HG03442 (cell line): ENCODE measurements around the gene FZR1.
A peak's percentile ranks its signal among the peaks of the same experiment; 100 is the strongest.

ENCODE experiments used
- ATAC-seq: cut with Tn5 transposase; IDR thresholded peaks from one replicate; pipeline ENCODE4 v1.9.1; 2021; ENCODE audit warnings: mild to moderate bottlenecking, moderate library complexity; ENCODE audit not compliant: unreplicated experiment

Gene FZR1

DNA sequence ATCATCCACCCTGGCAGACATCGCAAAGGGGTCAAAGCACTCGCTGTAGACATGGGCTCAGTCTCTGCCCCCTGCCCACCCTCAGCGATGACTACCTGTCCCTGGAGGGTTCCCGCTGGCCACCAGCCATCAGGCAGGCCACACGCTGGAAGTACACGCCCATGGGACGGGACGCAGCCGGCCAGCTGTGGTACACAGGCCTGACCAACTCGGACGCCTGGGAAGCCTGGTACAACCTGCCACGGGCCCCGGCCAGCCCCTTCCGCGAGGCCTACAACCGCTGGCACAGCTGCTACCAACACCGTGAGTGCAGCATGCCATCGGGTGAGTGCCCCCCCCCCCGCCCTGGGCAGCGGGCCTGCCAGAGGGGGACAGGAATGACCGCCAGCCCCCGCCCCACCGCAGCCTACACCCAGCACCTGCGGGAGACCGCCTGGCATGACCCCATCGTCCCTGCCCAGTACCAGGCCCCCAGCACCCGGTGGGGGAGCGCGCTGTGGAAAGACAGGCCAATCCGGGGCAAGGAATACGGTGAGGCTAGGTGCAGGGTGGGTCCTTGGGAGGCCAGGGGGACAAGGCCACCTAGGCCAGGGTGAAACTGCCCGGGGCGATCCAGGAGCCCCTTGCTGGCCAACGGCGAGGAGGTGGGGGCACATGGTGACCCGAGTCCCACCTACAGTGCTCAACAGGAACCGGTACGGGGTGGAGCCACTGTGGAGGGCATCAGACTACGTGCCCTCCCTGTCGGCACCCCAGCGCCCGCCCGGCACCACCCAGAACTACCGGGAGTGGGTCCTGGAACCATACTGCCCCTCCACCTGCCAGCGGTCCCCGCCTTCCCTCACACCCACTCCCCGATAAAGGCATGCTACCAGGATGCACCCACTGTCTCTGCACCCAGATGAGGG is 37.3 kb downstream of the FZR1 start:
- ATAC-seq, result no peak

DNA sequence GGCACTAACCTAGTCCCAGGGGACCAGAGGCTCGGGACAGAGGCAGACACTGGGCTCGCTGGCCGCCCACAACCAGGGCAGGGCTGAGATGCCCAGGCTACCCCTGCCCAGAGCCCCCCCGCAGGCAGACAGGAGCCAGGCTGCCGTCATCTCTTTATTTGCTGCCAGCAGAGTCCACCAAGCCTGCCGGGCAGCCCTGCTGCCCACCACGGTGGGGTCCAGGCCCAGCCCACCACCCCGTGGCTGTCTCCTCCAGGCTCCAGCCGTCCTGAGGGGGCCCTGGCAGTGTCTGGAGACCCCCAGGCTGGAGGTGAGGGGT is 37.9 kb downstream of the FZR1 start:
- ATAC-seq, result no peak

DNA sequence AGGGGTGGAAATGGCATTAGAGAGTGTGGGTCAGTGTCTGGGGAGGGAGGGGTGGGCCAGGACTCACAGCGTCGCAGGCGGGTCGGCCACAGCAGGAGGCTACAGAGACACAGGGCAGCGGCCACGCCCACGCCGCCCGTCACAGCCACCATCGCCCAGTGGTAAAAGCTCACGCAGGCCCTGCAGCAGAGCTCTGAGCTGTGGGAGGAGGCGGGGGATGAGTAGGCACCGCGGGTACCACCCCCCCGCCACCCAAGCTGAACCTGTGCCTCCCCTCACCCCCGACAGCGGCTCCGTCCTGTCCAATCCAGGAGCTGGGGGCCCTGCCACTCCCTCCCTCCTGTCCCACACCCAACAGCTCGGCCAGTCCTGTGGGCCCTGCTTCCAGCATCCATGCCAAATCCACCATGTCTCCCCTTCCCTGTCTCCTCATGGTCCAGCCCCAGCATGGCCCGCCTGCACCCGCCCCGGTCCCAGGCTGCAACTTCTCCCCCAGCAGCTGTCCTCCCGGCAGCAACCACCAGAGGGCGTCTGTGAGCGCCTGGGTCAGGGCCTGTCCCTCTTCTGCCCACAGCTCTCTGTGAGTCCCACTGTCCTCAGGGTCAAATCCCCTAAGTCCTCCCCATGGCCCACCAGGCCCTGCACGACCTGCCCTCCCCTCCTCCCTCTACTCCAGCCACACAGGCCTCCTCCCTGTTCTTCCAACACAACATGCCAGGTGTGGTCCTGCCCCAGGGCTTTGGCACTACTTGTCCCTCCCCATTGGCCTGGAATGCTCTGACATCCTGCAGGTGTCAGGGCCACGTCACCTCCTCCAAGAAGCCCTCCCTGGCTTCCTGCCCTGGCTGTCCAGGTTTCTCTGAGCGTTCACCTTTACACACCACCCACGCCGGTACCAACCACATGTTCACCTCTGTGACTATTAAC is 38.9 kb downstream of the FZR1 start:
- ATAC-seq, result no peak

DNA sequence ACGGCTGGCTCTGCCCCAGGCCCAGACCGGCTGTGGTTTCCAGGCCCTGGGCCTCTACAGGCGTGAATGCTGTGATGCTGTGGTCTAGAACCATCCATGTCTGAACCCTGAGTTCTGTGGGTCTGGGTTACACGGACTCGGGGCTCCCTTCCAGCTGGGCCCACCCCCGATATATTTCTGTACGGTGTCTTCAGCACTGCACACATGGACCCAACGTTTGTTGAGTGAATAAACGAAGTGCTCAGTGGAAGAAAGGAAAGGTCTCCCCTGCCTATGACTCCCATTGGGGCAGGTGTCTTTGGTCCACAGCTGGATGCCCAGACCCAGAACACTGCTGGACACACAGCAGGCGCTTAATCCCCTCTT is 39.5 kb downstream of the FZR1 start:
- no peak for ATAC-seq

DNA sequence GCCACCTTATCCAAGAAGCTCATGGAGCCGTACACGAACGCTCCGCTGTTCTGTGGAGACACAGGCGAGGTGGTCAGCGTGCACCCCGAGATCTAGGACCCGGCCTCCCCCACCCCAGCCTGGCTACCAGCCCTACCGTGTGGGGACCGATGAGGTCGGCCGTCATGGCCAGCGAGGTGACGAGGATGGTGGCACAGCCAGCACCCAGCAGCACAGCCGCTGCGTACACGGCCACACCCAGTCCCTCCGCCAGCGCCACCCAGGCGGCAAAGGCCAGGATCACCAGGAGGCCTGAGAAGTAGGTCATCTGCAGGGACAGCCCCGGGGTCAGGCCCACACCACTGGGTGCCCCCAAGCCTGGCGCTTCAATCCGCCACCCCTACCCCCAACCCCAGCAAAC is 40.0 kb downstream of the FZR1 start:
- ATAC-seq, result no peak

DNA sequence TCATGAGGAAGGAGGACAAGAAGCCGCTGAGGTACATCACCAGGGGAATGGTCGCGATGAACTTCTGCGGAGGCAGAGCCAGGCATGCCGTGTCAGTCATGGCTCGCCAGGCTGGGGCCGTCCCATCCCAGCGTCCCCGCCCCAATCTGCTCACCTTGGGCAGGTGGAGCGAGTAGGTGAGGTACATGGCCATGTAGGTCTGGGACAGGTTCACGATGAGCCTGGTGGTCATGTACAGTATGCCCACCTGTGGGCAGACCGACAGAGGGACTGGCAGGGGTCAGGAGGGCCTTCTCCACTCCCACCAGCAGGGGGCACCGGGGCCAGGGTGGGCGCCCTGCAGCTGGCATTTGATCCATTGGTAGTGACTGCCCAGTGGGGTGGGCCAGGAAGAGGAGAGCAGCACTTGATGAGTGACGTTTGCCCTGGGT is 41.2 kb downstream of the FZR1 start:
- ATAC-seq, result no peak

DNA sequence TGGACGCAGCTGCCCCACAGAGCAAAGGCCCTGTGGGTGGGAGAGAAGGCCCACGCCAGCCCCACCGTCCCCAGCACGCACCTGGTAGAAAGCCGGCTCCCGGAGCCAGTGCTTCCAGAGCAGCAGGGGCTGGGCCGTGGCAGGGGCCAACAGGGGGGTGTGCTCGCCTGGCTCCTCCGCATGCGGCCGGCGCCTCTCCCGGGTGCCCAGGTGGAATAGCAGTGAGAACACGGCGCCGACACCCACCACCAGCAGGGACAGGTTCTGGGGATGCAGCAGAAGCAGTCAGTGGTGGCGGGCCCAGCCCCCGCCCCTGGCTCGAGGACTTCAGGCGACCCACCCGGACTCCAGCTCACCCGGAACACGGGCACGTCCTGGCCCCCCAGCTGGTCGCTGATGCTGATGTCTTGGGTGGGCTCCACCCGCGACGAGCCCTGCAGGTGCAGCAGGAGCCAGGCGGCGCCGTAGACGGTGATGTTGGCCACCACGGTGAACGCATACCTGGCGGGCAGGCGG is 41.7 kb downstream of the FZR1 start:
- ATAC-seq, result no peak

DNA sequence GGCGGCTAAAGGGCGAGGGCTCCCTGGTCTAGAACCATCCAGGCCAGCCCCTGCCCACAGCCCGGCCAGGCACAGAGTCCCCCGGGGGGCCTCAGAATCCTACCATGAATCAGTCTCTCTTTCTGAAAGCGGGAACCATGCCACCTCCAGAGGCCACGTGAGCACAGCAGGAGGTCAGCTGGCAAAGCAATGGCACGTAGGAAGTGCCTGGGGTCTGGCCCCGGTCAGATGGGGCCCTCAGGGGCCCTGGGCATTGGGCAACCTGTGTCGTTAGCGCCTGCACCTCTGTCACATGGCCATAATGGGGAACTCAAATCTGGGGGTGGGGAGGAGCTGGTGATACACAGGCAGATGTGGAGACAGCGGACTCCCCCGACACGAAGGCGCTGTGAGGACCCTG is 42.5 kb downstream of the FZR1 start:
- ATAC-seq, result no peak

DNA sequence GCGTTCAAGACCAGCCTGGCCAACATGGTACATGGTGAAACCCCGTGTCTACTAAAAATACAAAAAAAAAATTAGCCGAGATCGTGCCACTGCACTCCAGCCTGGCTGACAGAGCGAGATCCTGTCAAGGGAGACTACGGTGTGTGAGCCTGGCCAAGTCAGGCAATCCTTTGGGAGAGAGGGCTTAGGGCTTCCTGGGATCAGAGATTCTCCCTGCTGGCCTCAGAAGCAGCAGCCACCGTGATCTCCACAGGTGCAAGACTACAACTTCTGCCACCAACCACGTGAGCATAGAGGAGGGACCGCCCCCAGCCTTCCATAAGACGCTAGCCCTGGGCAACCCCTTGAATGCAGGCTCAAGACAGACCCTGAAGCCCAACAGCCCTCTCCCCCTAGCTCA is 43.7 kb downstream of the FZR1 start:
- ATAC-seq, result no peak

DNA sequence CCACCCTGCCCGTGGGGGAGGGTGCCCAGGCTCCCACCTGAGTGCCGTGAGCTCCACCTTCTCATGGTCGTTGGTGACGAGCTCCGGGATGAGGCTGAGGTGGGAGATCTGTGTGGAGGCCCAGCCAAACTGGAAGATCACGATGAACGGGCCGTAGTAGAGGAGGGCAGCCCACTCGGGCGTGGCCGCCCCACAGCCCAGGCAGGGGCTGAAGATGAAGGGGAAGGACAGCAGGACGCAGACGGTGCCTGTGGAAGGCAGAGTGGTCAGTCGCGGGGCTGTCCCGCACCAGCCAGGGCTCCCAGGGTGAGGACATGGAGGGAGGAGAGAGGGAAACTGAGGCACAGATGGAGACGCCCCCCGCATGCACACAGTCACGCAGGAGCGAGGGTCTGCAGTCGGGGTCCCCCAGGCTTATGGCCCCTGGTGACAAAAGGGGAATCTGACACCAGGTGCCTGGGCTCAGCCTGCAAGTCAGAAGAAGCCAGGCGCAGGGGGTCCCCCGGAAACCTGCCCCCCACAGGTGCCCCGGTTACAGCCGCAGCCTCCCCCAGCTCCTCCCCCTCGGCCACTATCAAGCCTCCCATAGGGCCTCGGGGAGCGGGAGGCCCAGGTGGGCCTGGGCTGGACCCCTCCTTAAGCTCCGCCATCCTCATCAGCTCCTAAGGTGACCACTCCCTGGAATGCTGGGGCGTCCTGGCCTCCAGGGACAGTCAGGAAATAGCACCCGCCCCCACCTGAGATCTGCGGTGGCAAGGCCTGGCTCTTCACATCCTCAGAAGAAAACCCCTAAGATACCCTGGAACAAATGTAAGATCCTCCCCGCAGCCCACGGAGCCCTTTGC is 45.1 kb downstream of the FZR1 start:
- no peak for ATAC-seq

DNA sequence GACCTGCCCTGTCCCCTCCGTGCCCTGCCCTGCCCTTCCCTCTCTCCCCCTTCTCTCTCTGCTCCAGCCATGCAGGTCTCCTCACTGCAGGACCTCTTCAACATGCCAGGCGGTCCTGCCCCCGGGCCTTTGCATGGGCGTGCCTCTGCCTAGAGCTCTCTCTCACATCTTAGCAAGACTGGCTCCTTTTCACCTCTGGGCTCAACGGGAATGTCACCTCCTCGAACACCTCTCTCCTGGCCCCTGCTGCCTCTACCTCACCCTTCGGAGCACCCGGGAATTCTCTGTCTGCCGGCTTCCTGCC is 45.6 kb downstream of the FZR1 start:
- ATAC-seq, result no peak

- no peak for ATAC-seq
Observed at GRCh38 chr19:3554254-3555083, 48.4 kb downstream of the FZR1 start.

- no peak for ATAC-seq
Observed at GRCh38 chr19:3555653-3556422, 49.7 kb downstream of the FZR1 start.

GRCh38 chr19:3556423-3556977 is 50.4 kb downstream of the FZR1 start:
- ATAC-seq, result no peak

GRCh38 chr19:3556978-3557460 is 50.9 kb downstream of the FZR1 start:
- ATAC-seq, result peak; percentile 26

DNA sequence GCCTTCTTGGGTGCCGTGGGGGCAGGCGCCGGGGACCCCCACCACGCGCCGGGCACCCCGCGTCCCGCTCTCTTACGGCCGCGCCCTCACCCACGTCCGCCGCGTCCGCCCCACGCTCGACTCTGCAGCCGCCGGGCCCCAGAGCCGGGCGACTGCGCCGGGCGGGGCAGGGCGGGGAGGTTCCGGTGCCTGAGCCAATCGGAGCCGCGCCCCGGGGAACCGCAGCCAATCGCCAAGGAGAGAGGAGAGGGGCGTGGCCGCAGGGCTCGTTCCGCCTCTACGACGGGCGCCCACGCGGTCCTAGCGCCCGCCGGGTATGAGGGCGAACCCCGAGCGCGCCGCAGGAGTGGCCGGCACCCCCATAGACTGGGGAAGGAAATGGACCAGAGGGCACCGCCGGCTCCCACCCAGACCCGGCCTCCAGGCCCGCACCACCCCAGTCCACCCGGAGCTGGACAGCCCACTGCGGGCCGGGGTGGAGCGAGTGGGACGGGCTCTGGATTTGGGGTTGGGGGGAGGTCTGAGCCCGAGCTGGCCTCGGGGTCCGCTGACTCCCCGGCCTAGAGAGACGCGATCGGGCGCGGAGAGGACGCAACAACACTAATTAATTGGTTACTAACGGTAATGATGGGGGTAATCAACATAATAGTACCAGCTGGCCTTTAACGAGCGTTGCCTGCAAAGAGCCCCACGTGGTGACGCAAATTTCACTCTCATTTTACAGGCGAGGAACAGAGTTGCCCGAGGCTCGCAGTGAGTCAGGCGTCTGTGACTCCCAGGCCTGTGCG is 51.5 kb downstream of the FZR1 start, which contains the start of gene MFSD12:
Gene MFSD12 (minus strand): TSS at position 126 of the 788 bp plus-strand sequence. CDS start 183 bp downstream, outside the sequence.
- peak; percentile 79 for ATAC-seq

GRCh38 chr19:3563709-3564524 is 57.8 kb downstream of the FZR1 start:
- ATAC-seq, result no peak
